Liver (tissue), 10 donors: ENCODE measurements around the gene PSMA1. TPM values are rescaled to one million over a fixed set of nuclear protein-coding genes. Genes with fewer than 3 reads are reported as not detected.

ENCODE experiments used
- DNase-seq: peaks from one replicate; pipeline ENCODE4 v3.0.0-alpha.2; 2017; ENCODE audit warnings: low spot score
- H3K27ac ChIP-seq, 2 donors: one replicate each; pipeline ENCODE4 v1.7.0; 2013; ENCODE audit warnings: inconsistent platforms in 2 of 2, low read length in 2 of 2, control low read depth in 1 of 2, low read depth in 1 of 2, mild to moderate bottlenecking in 1 of 2
- H3K27me3 ChIP-seq, 4 donors: one replicate each; pipeline versions ENCODE4 v1.6.1 to v1.7.0; 2013; ENCODE audit warnings: low read length in 3 of 4, inconsistent platforms in 1 of 4, mild to moderate bottlenecking in 1 of 4, moderate library complexity in 1 of 4; ENCODE audit not compliant: control insufficient read depth in 4 of 4, insufficient read depth in 4 of 4
- H3K36me3 ChIP-seq, 4 donors: one replicate each; pipeline versions ENCODE4 v1.6.1 to v1.7.0; 2013; ENCODE audit warnings: low read length in 3 of 4, mild to moderate bottlenecking in 3 of 4, low read depth in 1 of 4, moderate library complexity in 1 of 4; ENCODE audit not compliant: control insufficient read depth in 4 of 4, insufficient read depth in 3 of 4
- H3K4me1 ChIP-seq, 4 donors: one replicate each; pipeline versions ENCODE4 v1.6.1 to v1.7.0; 2013; ENCODE audit warnings: low read length in 3 of 4, mild to moderate bottlenecking in 3 of 4, moderate library complexity in 1 of 4; ENCODE audit not compliant: control insufficient read depth in 4 of 4, insufficient read depth in 4 of 4
- H3K4me3 ChIP-seq, 3 donors: one replicate each; pipeline versions ENCODE4 v1.6.1 to v1.7.0; 2013; ENCODE audit warnings: low read length in 3 of 3, control low read depth in 1 of 3, low read depth in 1 of 3, mild to moderate bottlenecking in 1 of 3
- H3K9ac ChIP-seq, 2 donors: one replicate each; pipeline ENCODE4 v1.7.0; 2013; ENCODE audit warnings: low read length in 2 of 2, mild to moderate bottlenecking in 2 of 2, moderate library complexity in 2 of 2, control low read depth in 1 of 2, low read depth in 1 of 2
- H3K9me3 ChIP-seq, 4 donors: one replicate each; pipeline versions ENCODE4 v1.6.1 to v1.7.0; 2013; ENCODE audit warnings: low read length in 3 of 4; ENCODE audit not compliant: control insufficient read depth in 4 of 4
- FOXA1 ChIP-seq: IDR thresholded peaks from 2 replicates; pipeline ENCODE4 v1.6.1; 2016; ENCODE audit warnings: antibody characterized with exemption
- HNF4A ChIP-seq, 2 donors: conservative IDR thresholded peaks; 2 replicates each; pipeline ENCODE4 v1.6.1; 2016; ENCODE audit warnings: antibody characterized with exemption in 2 of 2, mild to moderate bottlenecking in 2 of 2
- HNF4G ChIP-seq: IDR thresholded peaks from 2 replicates; pipeline ENCODE4 v1.6.1; 2016; ENCODE audit warnings: antibody characterized with exemption
- JUND ChIP-seq, 2 donors: IDR thresholded peaks; 2 replicates each; pipeline ENCODE4 v1.6.1; 2016; ENCODE audit warnings: antibody characterized with exemption in 2 of 2
- RAD21 ChIP-seq, 2 donors: IDR thresholded peaks; 2 replicates each; pipeline ENCODE4 v1.6.1; 2016; ENCODE audit warnings: antibody characterized with exemption in 2 of 2, mild to moderate bottlenecking in 2 of 2
- WGBS: extraction: QIAGEN DNeasy Blood & Tissue Kit; methylation state at CpG from one replicate; pipeline ENCODE4 v1.1.7; 2013; 5-methylcytosine and 5-hydroxymethylcytosine counted together
- polyA plus RNA-seq, 2 donors: library from polyadenylated mRNA; stranded (reverse) in 1 of 2; unstranded in 1 of 2; fragments of 200-250 nt in 1 of 2; fragments of >200 nt in 1 of 2; fragmentation: Nextera tagmentation in 1 of 2; extraction: Ambion mirVana in 1 of 2; gene quantifications; one replicate each; pipeline versions ENCODE4 v1.2.1 to v1.2.3, GENCODE V29; 2013 to 2015
- small RNA-seq: library from RNA; depleted of rRNA; stranded (forward); fragments of <200 nt; gene quantifications from one replicate; pipeline ENCODE3, GENCODE V24; 2014
- total RNA-seq, 2 donors: library from RNA; depleted of rRNA; stranded (reverse); fragments of >200 nt; gene quantifications; one replicate each; pipeline ENCODE4 v1.2.3, GENCODE V29; 2014
- TF ChIP-seq, protein P1 (sequence below): IDR thresholded peaks from 2 replicates; pipeline ENCODE4 v1.6.1; 2016; ENCODE audit warnings: antibody characterized with exemption
- TF ChIP-seq, protein P2 (sequence below): IDR thresholded peaks from 2 replicates; pipeline ENCODE4 v1.6.1; 2016; ENCODE audit warnings: antibody characterized with exemption
- TF ChIP-seq, protein P3 (sequence below): fragments of 150-350 bp; IDR thresholded peaks from 2 replicates; pipeline ENCODE4 v1.5.1; 2017; ENCODE audit warnings: improper control_type of control experiment, low read depth, low read length; ENCODE audit not compliant: missing input control
- donor health status: healthy.
- donor health status: healthy.
- donor health status: healthy.
- donor health status: healthy.
- donor health status: healthy.

PSMA1 gene
- total and polyA plus RNA-seq, 4 donors = 76.5 to 191 (median 84.7) TPM

DNA sequence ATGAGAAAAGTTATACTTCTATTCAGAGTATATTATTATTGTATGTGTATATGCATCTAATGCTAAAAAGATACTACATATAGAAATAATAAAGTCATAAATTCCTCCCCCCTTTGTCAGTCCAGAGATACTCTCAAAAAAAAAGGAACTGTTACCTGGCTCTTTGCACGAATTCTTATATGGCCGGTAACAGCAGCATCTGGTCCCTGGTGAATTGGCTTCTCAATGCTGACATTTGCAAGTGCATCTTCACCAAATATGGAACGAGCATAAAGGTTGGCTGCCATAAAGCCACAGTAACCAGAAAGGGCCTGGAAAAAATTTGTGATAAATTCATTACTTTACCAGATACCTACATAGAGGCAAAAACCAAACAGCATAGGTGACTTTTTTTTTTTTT is 61.8 kb downstream of the PSMA1 start:
- peaks cover 18 to 63% (median 53%) of the 10 kb centered on the region in 4 donors for H3K36me3 ChIP-seq
- H3K4me3 ChIP-seq = no peak overlapping the region
- no peaks in the 10 kb centered on the region for H3K9me3 ChIP-seq
- no peak for DNase-seq
- no peak overlapping the region for H3K27ac ChIP-seq
- no peaks in the 10 kb centered on the region for H3K27me3 ChIP-seq
- TF ChIP-seq JUND (IDR thresholded peaks at IDR 0.05) (no peak), RAD21 (IDR thresholded peaks at IDR 0.05) (no peak)
- TF ChIP-seq, protein P1, sequence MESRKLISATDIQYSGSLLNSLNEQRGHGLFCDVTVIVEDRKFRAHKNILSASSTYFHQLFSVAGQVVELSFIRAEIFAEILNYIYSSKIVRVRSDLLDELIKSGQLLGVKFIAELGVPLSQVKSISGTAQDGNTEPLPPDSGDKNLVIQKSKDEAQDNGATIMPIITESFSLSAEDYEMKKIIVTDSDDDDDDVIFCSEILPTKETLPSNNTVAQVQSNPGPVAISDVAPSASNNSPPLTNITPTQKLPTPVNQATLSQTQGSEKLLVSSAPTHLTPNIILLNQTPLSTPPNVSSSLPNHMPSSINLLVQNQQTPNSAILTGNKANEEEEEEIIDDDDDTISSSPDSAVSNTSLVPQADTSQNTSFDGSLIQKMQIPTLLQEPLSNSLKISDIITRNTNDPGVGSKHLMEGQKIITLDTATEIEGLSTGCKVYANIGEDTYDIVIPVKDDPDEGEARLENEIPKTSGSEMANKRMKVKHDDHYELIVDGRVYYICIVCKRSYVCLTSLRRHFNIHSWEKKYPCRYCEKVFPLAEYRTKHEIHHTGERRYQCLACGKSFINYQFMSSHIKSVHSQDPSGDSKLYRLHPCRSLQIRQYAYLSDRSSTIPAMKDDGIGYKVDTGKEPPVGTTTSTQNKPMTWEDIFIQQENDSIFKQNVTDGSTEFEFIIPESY = no peak
- TF ChIP-seq, protein P2, sequence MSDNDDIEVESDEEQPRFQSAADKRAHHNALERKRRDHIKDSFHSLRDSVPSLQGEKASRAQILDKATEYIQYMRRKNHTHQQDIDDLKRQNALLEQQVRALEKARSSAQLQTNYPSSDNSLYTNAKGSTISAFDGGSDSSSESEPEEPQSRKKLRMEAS = no peak
- WGBS = 97% methylated on average over 3 of the region's 3 CpGs
- no peak overlapping the region for H3K9ac ChIP-seq
- no peaks in the 10 kb centered on the region for H3K4me1 ChIP-seq

DNA sequence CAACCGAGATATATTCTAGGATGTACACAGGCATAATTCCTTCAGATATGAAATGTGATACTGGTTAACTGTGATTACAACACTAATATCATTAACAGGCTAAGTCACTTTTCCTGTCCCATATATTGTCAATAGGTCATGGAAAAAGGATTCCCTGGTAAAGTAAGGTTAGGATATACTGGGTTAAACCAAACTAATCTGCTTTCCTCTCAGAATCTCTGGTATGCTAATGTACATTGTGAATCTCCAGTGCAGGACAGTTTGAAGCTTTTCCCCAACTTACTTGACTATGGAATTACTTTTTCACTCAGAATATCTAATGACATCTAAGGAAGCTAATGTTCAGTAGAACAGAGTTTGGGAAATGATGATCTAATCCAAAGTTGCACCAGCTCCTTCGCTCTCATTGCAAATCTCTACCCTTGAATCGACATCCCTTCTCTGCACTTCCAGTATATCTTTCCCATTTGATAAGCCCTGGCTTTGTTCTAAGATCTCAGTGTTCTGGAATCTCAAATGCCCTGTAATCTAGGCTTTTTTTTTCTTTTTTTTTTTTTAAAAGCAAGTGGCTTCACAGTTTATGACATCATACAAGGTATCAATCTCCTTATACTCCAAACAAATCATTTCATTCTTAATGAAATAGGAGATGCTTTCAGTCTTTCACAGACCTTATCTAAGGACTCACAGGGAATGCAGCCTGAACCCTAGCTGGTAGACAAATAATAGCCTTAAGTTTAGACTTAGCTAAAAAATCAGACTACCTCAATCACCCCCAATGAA is 64.3 kb downstream of the PSMA1 start:
- TF ChIP-seq FOXA1 = no peak
- TF ChIP-seq, protein P3, sequence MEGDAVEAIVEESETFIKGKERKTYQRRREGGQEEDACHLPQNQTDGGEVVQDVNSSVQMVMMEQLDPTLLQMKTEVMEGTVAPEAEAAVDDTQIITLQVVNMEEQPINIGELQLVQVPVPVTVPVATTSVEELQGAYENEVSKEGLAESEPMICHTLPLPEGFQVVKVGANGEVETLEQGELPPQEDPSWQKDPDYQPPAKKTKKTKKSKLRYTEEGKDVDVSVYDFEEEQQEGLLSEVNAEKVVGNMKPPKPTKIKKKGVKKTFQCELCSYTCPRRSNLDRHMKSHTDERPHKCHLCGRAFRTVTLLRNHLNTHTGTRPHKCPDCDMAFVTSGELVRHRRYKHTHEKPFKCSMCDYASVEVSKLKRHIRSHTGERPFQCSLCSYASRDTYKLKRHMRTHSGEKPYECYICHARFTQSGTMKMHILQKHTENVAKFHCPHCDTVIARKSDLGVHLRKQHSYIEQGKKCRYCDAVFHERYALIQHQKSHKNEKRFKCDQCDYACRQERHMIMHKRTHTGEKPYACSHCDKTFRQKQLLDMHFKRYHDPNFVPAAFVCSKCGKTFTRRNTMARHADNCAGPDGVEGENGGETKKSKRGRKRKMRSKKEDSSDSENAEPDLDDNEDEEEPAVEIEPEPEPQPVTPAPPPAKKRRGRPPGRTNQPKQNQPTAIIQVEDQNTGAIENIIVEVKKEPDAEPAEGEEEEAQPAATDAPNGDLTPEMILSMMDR = no peak
- no peak for TF ChIP-seq HNF4A (conservative IDR thresholded peaks at IDR 0.05)
- TF ChIP-seq HNF4G = no peak
- peaks cover 14 to 41% (median 36%) of the 10 kb centered on the region in 4 donors for H3K36me3 ChIP-seq
- no peak overlapping the region for H3K27ac ChIP-seq
- H3K9ac ChIP-seq = no peak overlapping the region
- no peaks in the 10 kb centered on the region for H3K4me1 ChIP-seq
- no peak overlapping the region for H3K4me3 ChIP-seq
- DNase-seq = no peak
- H3K27me3 ChIP-seq = no peaks in the 10 kb centered on the region
- 82% methylated on average over 3 of the region's 3 CpGs for WGBS
- H3K9me3 ChIP-seq = no peaks in the 10 kb centered on the region

Small RNA genes within 50 kb of the gene (small RNA-seq; reads per million reads assigned to genes)
- not detected for gene RNU7-49P

Other genes with a start within 250 kb of the PSMA1 start
- 10 to 100 TPM; 19.1 to 23.8 TPM for gene RRAS2, start 161.2 kb downstream of the PSMA1 start, total RNA-seq
- gene RRAS2, start 161.2 kb downstream of the PSMA1 start, polyA plus RNA-seq = 10 to 100 TPM; 11.2 to 15.8 TPM
- 100 to 1,000 TPM in 1 of 2 donors, 10 to 100 TPM in 1; 99.3 to 140 TPM for gene COPB1, start 20.6 kb downstream of the PSMA1 start, total RNA-seq
- gene COPB1, start 20.6 kb downstream of the PSMA1 start, polyA plus RNA-seq = 10 to 100 TPM; 32.1 to 49.8 TPM
- 10 to 100 TPM; 31.7 to 43.1 TPM for gene PDE3B, start 123.4 kb upstream of the PSMA1 start, total RNA-seq
- gene PDE3B, start 123.4 kb upstream of the PSMA1 start, polyA plus RNA-seq = 10 to 100 TPM; 11.3 to 11.7 TPM